Vagina (tissue), 2 donors: Measurements from ENCODE around the gene APCDD1L.

ENCODE experiments used
- POLR2A ChIP-seq, 2 donors: fragments of 450-650 bp; IDR thresholded peaks; one replicate each; pipeline ENCODE4 v1.6.1; 2017; ENCODE audit warnings: antibody characterized with exemption in 2 of 2, mild to moderate bottlenecking in 2 of 2, moderate library complexity in 2 of 2
- POLR2AphosphoS5 ChIP-seq, 2 donors: sonication (generic); formaldehyde crosslinking; IDR thresholded peaks; one replicate each; pipeline ENCODE4 v1.9.0; 2017; ENCODE audit warnings: antibody characterized with exemption in 2 of 2, mild to moderate bottlenecking in 2 of 2, low read depth in 1 of 2; ENCODE audit not compliant: insufficient read depth in 1 of 2
- TF ChIP-seq, protein P1 (sequence below), 3 experiments: fragments of 450-650 bp in 2 of 3; fragments of 200-600 bp in 1 of 3; sonication (generic) in 1 of 3; IDR thresholded peaks; one replicate each; pipeline ENCODE4 v1.5.1; 2017 to 2019; ENCODE audit warnings: antibody characterized with exemption in 3 of 3, mild to moderate bottlenecking in 2 of 3, moderate library complexity in 2 of 3

- TF ChIP-seq, protein P1, sequence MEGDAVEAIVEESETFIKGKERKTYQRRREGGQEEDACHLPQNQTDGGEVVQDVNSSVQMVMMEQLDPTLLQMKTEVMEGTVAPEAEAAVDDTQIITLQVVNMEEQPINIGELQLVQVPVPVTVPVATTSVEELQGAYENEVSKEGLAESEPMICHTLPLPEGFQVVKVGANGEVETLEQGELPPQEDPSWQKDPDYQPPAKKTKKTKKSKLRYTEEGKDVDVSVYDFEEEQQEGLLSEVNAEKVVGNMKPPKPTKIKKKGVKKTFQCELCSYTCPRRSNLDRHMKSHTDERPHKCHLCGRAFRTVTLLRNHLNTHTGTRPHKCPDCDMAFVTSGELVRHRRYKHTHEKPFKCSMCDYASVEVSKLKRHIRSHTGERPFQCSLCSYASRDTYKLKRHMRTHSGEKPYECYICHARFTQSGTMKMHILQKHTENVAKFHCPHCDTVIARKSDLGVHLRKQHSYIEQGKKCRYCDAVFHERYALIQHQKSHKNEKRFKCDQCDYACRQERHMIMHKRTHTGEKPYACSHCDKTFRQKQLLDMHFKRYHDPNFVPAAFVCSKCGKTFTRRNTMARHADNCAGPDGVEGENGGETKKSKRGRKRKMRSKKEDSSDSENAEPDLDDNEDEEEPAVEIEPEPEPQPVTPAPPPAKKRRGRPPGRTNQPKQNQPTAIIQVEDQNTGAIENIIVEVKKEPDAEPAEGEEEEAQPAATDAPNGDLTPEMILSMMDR (IDR thresholded peaks at IDR 0.05), result no peak
- TF ChIP-seq POLR2AphosphoS5 (IDR thresholded peaks at IDR 0.05; ENCODE audit: insufficient read depth in 1 of 2, low read depth in 1 of 2) (no peak), POLR2A (IDR thresholded peaks at IDR 0.05) (no peak)
Observed at GRCh38 chr20:58461899-58462298, 53.3 kb downstream of the APCDD1L start.
